ENCODE data around the gene DYDC1. TPM values are rescaled to one million over a fixed set of nuclear protein-coding genes. Genes with fewer than 3 reads are reported as not detected.
"Not testable (repeated sequence)": the region's sequence is repeated elsewhere in the genome, so short reads cannot be mapped to it uniquely, and the experiment has no call there.

DYDC1 gene
- total RNA-seq, 1 donor from 2014 or later = not detected

DNA sequence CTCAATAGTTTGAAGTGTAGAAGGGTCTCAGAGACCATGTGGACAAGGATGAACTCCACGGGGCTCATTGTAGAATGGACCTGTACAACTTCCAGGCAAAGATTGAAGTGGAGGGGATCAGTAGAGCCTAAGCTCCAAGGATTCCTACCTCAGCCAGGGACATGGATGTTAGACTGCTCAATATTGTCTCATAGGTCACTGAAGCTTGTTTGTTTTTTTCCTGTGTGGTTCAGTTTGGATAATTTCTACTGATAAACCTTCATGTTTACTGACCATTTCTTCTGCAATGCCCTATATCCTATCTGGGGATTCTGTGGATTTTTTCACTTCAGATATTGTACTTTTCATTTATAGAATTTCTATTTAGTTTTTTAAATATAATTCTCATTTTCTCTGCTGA lies 9.0 kb upstream of the DYDC1 start:
- Histone ChIP-seq H3K36me3 (peaks cover 6% of the 10 kb centered on the region), H3K27ac (replicated peaks) (no peak overlapping the region), H3K4me3 (no peak overlapping the region), H3K4me1 (no peaks in the 10 kb centered on the region), H3K27me3 (ENCODE audit: low read depth) (peaks cover 8% of the 10 kb centered on the region), H3K9me3 (replicated peaks) (peaks cover 23% of the 10 kb centered on the region)
- intact Hi-C loops (cut with micrococcal nuclease) = no loop called here
- DNase-seq = no peak
- TF ChIP-seq, protein P1, sequence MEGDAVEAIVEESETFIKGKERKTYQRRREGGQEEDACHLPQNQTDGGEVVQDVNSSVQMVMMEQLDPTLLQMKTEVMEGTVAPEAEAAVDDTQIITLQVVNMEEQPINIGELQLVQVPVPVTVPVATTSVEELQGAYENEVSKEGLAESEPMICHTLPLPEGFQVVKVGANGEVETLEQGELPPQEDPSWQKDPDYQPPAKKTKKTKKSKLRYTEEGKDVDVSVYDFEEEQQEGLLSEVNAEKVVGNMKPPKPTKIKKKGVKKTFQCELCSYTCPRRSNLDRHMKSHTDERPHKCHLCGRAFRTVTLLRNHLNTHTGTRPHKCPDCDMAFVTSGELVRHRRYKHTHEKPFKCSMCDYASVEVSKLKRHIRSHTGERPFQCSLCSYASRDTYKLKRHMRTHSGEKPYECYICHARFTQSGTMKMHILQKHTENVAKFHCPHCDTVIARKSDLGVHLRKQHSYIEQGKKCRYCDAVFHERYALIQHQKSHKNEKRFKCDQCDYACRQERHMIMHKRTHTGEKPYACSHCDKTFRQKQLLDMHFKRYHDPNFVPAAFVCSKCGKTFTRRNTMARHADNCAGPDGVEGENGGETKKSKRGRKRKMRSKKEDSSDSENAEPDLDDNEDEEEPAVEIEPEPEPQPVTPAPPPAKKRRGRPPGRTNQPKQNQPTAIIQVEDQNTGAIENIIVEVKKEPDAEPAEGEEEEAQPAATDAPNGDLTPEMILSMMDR (IDR thresholded peaks at IDR 0.05; ENCODE audit: borderline replicate concordance) = no peak

DNA sequence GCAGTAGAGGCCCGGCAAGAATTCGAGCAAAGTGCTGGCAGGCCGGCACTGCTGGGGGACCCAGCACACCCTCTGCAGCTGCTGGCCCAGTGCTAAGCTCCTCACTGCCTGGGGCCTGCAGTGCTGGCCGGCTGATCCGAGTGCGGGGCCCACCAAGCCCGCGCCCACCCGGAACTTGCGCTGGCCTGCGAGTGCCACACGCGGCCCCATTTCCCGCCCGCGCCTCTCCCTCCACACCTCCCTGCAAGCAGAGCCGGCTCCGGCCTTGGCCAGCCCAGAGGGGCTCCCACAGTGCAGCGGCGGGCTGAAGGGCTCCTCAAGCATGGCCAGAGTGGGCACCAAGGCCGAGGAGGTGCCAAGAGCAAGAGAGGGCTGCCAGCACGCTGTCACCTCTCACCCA lies 3.1 kb upstream of the DYDC1 start:
- intact Hi-C loops (cut with micrococcal nuclease) = no loop called here
- Histone ChIP-seq H3K4me1 (peaks cover 15% of the 10 kb centered on the region), H3K27me3 (ENCODE audit: low read depth) (peaks cover 39% of the 10 kb centered on the region), H3K4me3 (no peak overlapping the region), H3K27ac (replicated peaks) (no peak overlapping the region), H3K36me3 (no peaks in the 10 kb centered on the region), H3K9me3 (replicated peaks) (no peaks in the 10 kb centered on the region)
- TF ChIP-seq, protein P1 (IDR thresholded peaks at IDR 0.05; ENCODE audit: borderline replicate concordance) = no peak
- DNase-seq = no peak

DNA sequence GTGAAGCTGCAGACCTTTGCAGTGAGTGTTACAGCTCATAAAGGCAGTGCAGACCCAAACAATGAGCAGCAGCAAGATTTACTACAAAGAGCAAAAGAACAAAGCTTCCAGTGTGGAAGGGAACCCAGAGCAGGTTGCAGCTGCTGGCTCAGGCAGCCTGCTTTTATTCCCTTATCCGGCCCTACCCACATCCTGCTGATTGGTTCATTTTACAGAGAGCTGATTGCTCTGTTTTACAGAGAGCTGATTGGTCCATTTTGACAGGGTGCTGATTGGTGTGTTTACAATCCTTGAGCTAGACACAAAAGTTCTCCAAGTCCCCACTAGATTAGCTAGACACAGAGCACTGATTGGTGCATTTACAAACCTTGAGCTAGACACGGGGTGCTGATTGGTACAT lies 2.4 kb upstream of the DYDC1 start:
- H3K27ac ChIP-seq (replicated peaks); DNase-seq; H3K36me3 ChIP-seq; H3K9me3 ChIP-seq (replicated peaks); intact Hi-C loops (cut with micrococcal nuclease); H3K4me3 ChIP-seq: not testable (repeated sequence)
- peaks cover 46% of the 10 kb centered on the region for H3K27me3 ChIP-seq (ENCODE audit: low read depth)
- peaks cover 15% of the 10 kb centered on the region for H3K4me1 ChIP-seq

DNA sequence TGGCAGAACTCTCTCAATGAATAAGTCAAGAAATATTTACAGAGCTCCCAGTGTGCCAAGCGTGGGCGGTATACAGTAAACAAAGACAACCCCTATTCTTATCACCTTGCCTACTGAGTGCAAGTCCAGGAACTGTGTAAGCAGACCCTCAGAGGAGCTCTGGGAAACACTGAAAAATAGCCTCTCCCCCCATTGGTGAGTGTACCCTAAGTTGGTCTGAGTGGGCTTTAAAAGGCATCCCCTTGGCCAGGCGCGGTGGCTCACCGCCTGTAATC lies 1.2 kb upstream of the DYDC1 start:
- Histone ChIP-seq H3K36me3 (no peaks in the 10 kb centered on the region), H3K9me3 (replicated peaks) (no peaks in the 10 kb centered on the region), H3K4me1 (peaks cover 15% of the 10 kb centered on the region), H3K27ac (replicated peaks) (no peak overlapping the region), H3K4me3 (no peak overlapping the region), H3K27me3 (ENCODE audit: low read depth) (peaks cover 55% of the 10 kb centered on the region)
- no peak for DNase-seq
- TF ChIP-seq, protein P1 (IDR thresholded peaks at IDR 0.05; ENCODE audit: borderline replicate concordance) = no peak
- intact Hi-C loops (cut with micrococcal nuclease) = no loop called here

DNA sequence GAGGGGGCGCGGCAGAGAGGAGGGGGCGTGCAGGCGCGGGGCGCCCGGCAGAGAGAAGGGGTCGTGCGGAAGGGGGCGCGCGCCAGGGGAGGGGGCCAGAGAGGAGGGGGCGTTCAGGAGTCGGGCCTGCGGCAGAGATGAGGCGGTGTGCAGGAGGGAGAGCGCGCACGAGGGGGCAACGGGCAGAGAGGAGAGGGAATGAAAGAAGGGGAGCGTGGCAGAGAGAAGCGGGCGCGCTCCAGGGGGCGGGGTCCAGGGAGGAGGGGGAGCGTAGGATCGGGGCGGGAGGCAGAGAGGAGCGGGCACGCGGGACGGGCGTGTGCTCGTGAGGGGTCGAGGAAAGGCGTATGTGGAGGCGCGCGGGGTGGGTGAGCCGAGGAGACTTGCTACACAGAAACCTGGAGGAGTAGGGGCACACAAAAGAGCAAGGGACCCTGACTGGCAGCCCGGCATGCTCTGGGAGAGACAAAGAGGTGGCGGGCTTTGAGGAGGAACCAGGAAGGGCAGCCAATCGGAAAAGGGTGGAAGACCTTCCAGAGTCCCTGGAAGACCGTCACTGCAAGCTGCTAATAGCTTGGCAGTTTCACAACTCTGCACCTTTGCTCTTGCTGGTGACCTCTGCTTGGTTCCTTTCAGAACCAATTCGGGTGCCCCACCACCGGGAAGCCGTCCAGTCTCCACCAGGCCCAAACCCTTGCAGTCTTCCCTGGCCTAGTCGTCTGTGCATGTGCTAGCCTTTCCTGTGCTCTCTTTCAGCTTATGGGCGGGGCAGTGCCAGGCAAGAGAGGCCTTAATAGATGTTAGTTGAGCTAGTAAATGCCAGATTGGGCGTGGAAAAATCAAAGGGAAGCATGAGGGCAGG lies 665 bp upstream of the DYDC1 start:
- no peaks in the 10 kb centered on the region for H3K36me3 ChIP-seq
- intact Hi-C loops (cut with micrococcal nuclease) = no loop called here
- TF ChIP-seq, protein P1 (IDR thresholded peaks at IDR 0.05; ENCODE audit: borderline replicate concordance) = no peak
- no peak overlapping the region for H3K27ac ChIP-seq (replicated peaks)
- no peaks in the 10 kb centered on the region for H3K9me3 ChIP-seq (replicated peaks)
- peaks cover 55% of the 10 kb centered on the region for H3K27me3 ChIP-seq (ENCODE audit: low read depth)
- no peak for DNase-seq
- H3K4me1 ChIP-seq = peaks cover 15% of the 10 kb centered on the region
- peak overlapping the region; percentile 61 for H3K4me3 ChIP-seq

DNA sequence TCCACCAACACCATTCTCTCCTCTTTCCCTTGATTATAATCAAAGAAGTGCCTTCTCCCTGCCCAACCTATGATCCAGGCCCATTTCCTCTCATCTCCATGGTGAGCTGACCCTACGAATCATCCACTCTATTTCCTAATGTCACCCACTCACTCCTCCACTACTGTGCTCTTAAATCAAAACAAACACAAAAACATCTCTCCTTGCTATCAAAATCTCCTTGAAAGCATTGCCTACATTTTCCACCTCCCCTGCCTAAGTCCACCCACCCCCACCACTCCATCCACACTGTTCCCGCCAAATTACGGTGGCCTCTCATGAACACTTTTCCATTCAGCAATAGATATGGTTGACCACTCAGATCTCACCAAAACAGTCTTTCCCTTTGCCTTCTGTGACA lies 5.3 kb downstream of the DYDC1 start:
- TF ChIP-seq, protein P1 (IDR thresholded peaks at IDR 0.05; ENCODE audit: borderline replicate concordance) = no peak

More for the DNA sequence above, 5.3 kb downstream of the DYDC1 start:
- no peaks in the 10 kb centered on the region for H3K9me3 ChIP-seq (replicated peaks)
- H3K27ac ChIP-seq (replicated peaks) = no peak overlapping the region
- no peaks in the 10 kb centered on the region for H3K36me3 ChIP-seq
- H3K27me3 ChIP-seq (ENCODE audit: low read depth) = peaks cover 40% of the 10 kb centered on the region
- DNase-seq = no peak
- peaks cover 3% of the 10 kb centered on the region for H3K4me1 ChIP-seq
- intact Hi-C loops (cut with micrococcal nuclease) = no loop called here
- no peak overlapping the region for H3K4me3 ChIP-seq

Data from left ventricle myocardium inferior (tissue), 1 donor.